SU-DHL-6 (cell line): ENCODE results near the gene MMP13.
"Not testable (repeated sequence)": the region's sequence is repeated elsewhere in the genome, so short reads cannot be mapped to it uniquely, and the experiment has no call there.

ENCODE experiments used
- H2AFZ ChIP-seq: fragments of 200-600 bp; sonication (generic); 2 replicates; pipeline ENCODE4 v1.6.1; 2014; ENCODE audit warnings: low read depth, mild to moderate bottlenecking, moderate library complexity, mixed read lengths, antibody characterized with exemption, low read length; ENCODE audit not compliant: severe bottlenecking
- H3F3A ChIP-seq: fragments of 200-600 bp; shearing (Covaris generic); 2 replicates; pipeline ENCODE4 v1.6.0; 2016; ENCODE audit warnings: antibody characterized with exemption, mild to moderate bottlenecking; ENCODE audit not compliant: insufficient read depth
- H3K27ac ChIP-seq: fragments of 200-600 bp; sonication (generic); 2 replicates; pipeline ENCODE4 v1.5.1; 2016; ENCODE audit warnings: low read depth, mild to moderate bottlenecking, low read length, moderate library complexity, mixed read lengths
- H3K27me3 ChIP-seq: fragments of 200-600 bp; sonication (generic), shearing (Covaris generic); 2 replicates; pipeline ENCODE4 v1.6.0; 2014; ENCODE audit warnings: mild to moderate bottlenecking, low read length
- H3K36me3 ChIP-seq: fragments of 200-600 bp; sonication (generic); 2 replicates; pipeline ENCODE4 v1.6.1; 2014; ENCODE audit warnings: mild to moderate bottlenecking, low read length, mixed read lengths
- H3K4me2 ChIP-seq: fragments of 300-600, 200-600 bp; shearing (Covaris generic), sonication (generic); 2 replicates; pipeline ENCODE4 v1.6.0; 2014; ENCODE audit warnings: low read length, low read depth, mild to moderate bottlenecking; ENCODE audit not compliant: poor library complexity, severe bottlenecking
- H3K4me3 ChIP-seq: fragments of 200-600 bp; sonication (generic); 2 replicates; pipeline ENCODE4 v1.5.1; 2014; ENCODE audit warnings: antibody characterized with exemption, low read length, mild to moderate bottlenecking, mixed read lengths; ENCODE audit not compliant: insufficient read depth, poor library complexity, severe bottlenecking
- H3K79me2 ChIP-seq: fragments of 200-600 bp; sonication (generic); 2 replicates; pipeline ENCODE4 v1.6.1; 2014; ENCODE audit warnings: mild to moderate bottlenecking, low read length, moderate library complexity; ENCODE audit not compliant: insufficient read depth
- H3K9ac ChIP-seq: fragments of 200-600 bp; sonication (generic); 2 replicates; pipeline ENCODE4 v1.7.0; 2014; ENCODE audit warnings: mild to moderate bottlenecking, low read length
- H3K9me2 ChIP-seq: fragments of 200-600 bp; sonication (generic); replicated peaks from 2 replicates; pipeline ENCODE4 v1.6.1; 2014; ENCODE audit warnings: low read length; ENCODE audit not compliant: insufficient read depth
- H3K9me3 ChIP-seq: fragments of 200-600 bp; sonication (generic); 2 replicates; pipeline ENCODE4 v1.6.1; 2014; ENCODE audit warnings: low read length, mixed read lengths; ENCODE audit not compliant: insufficient read depth
- H4K20me1 ChIP-seq: fragments of 200-600 bp; sonication (generic); 2 replicates; pipeline ENCODE4 v1.6.1; 2014; ENCODE audit warnings: low read depth, mild to moderate bottlenecking, antibody characterized with exemption, low read length, moderate library complexity, mixed read lengths
- CTCF ChIP-seq: fragments of 200-600 bp; sonication (generic); IDR thresholded peaks from one replicate; pipeline ENCODE4 v1.5.1; 2017; ENCODE audit warnings: antibody characterized with exemption, mild to moderate bottlenecking, low read length, moderate library complexity; ENCODE audit not compliant: insufficient read depth, poor library complexity, severe bottlenecking
- EZH2phosphoT487 ChIP-seq: fragments of 200-600 bp; sonication (generic), shearing (Covaris generic); conservative IDR thresholded peaks from 2 replicates; pipeline ENCODE4 v1.6.1; 2018; ENCODE audit warnings: mild to moderate bottlenecking, antibody characterized with exemption, low read length, moderate library complexity, mixed read lengths

The MMP13 gene

GRCh38 chr11:102911758-102912481 is 43.6 kb downstream of the MMP13 start:
- no peaks in the 10 kb centered on the region for H3K79me2 ChIP-seq
- no peak for TF ChIP-seq CTCF
- H2AFZ ChIP-seq: no peak overlapping the region
- no peak overlapping the region for H3K4me3 ChIP-seq
- no peak overlapping the region for H3K4me2 ChIP-seq
- H3K27me3 ChIP-seq: no peaks in the 10 kb centered on the region
- no peaks in the 10 kb centered on the region for H3K9me2 ChIP-seq
- no peaks in the 10 kb centered on the region for H3K36me3 ChIP-seq
- no peak overlapping the region for H3K9ac ChIP-seq
- no peaks in the 10 kb centered on the region for H3K9me3 ChIP-seq
- no peaks in the 10 kb centered on the region for H4K20me1 ChIP-seq
- H3K27ac ChIP-seq: no peak overlapping the region
- no peaks in the 10 kb centered on the region for H3F3A ChIP-seq

- H3K27ac ChIP-seq, H3K9ac ChIP-seq, H3K36me3 ChIP-seq, H3K9me2 ChIP-seq, H2AFZ ChIP-seq, H3K4me3 ChIP-seq, H3K27me3 ChIP-seq, H3K4me2 ChIP-seq, H3F3A ChIP-seq, H3K79me2 ChIP-seq, H4K20me1 ChIP-seq, H3K9me3 ChIP-seq: not testable (repeated sequence)
Observed at GRCh38 chr11:102905848-102906247, 49.7 kb downstream of the MMP13 start.

GRCh38 chr11:102903895-102904294 is 51.6 kb downstream of the MMP13 start:
- H3K36me3 ChIP-seq, H4K20me1 ChIP-seq, H3K4me3 ChIP-seq, H3K9me3 ChIP-seq, H3K79me2 ChIP-seq, H3K9me2 ChIP-seq, H3F3A ChIP-seq, H3K9ac ChIP-seq, H3K27ac ChIP-seq, H2AFZ ChIP-seq, H3K27me3 ChIP-seq, H3K4me2 ChIP-seq: not testable (repeated sequence)

GRCh38 chr11:102900346-102900745 is 55.2 kb downstream of the MMP13 start:
- Histone ChIP-seq H3K27me3 (no peaks in the 10 kb centered on the region), H3K9me2 (no peaks in the 10 kb centered on the region), H3K9me3 (no peaks in the 10 kb centered on the region), H3K79me2 (no peaks in the 10 kb centered on the region), H3K36me3 (no peaks in the 10 kb centered on the region), H3K9ac (no peak overlapping the region), H3K4me2 (no peak overlapping the region), H4K20me1 (no peaks in the 10 kb centered on the region), H3K4me3 (no peak overlapping the region), H3K27ac (no peak overlapping the region), H2AFZ (no peak overlapping the region), H3F3A (no peaks in the 10 kb centered on the region)
- TF ChIP-seq EZH2phosphoT487: no peak
